GM08714 (cell line): ENCODE results near the gene MYO5B.
"Not testable (repeated sequence)": the region's sequence is repeated elsewhere in the genome, so short reads cannot be mapped to it uniquely, and the experiment has no call there.

Experiments used
- H3K4me3 ChIP-seq: fragments of 200-500 bp; sonication (Bioruptor generic); 2 replicates; pipeline ENCODE4 v1.5.1; 2014; ENCODE audit warnings: mild to moderate bottlenecking, low read length, inconsistent platforms
- ZNF274 ChIP-seq: IDR thresholded peaks from 2 replicates; pipeline ENCODE4 v1.6.1; 2012; ENCODE audit warnings: mild to moderate bottlenecking, low read depth, low read length

MYO5B gene

GRCh38 chr18:49798001-49798400 lies 396.9 kb downstream of the MYO5B start:
- H3K4me3 ChIP-seq = no peak overlapping the region
- TF ChIP-seq ZNF274 = no peak

GRCh38 chr18:49795612-49796552 lies 399.1 kb downstream of the MYO5B start:
- no peak for TF ChIP-seq ZNF274
- no peak overlapping the region for H3K4me3 ChIP-seq

DNA sequence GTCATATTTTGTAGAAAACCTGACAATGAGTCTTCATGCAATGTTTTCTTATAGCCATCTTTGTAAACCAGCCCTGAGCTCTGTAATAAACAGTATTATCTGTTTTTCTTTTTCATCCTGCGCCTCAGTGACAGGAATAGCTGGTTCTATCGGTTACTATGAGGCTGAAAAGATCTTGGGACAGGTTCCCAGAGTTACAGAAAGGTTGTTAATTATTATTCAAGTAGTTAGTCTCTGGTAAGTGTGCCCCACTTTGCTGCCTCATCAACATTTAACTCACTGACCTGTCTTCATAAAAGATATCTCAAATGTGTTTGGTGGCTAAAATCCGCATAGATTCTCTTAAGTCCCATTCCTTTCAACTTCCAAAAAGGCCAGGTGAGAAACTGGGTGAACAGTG lies 400.2 kb downstream of the MYO5B start:
- no peak overlapping the region for H3K4me3 ChIP-seq
- no peak for TF ChIP-seq ZNF274

DNA sequence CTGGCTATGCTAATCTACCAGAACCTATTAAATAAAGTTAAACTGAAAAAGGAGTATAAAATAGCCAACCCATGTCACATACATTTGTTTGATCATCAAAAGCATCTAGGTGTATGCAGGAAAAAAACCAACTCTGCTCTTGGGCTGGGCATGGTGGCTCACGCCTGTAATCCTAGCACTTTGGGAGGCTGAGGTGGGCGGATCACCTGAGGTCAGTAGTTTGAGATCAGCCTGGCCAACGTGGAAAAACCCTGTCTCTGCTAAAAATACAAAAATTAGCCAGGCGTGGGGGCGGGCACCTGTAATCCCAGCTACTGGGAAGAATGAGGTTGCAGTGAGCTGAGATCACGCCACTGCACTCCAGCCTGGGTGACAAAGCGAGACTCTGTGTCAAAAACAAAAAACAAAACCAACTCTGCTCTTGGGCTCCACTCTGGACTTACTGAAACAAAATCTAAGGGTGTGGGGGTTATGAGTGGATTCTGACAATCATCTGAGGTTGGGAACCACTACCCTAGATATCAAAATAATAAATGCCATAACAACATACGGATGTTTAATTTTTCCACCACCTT lies 405.3 kb downstream of the MYO5B start:
- not testable (repeated sequence) for H3K4me3 ChIP-seq

DNA sequence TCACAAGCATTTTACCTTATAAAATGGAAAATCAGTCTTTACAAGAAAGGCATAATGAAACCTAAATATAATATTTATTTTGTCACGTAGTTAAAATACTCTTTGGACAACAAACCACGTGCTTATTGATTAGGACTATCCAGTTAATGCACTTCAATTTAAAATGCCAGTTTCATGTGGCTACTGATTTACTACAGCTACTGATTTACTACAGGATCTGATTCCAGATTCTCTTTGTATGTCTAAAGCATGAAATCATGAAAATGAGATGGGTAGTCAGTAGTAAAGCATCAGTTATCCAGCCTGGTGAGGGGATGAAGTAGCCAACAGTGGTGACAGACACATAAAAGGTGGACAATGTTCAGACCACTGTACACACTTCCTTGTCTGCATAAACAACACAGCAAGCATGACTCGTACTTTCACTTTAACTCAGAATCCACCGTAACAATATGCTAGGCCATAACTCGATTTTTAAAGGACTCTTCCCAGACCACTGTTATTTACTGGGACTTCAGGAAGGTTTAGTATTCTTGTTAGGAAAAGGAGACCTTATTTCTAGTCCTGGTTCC lies 406.5 kb downstream of the MYO5B start:
- TF ChIP-seq ZNF274 = no peak
- H3K4me3 ChIP-seq = peak overlapping the region; percentile 23; the same call in 1 of the 2 replicates

GRCh38 chr18:49786019-49786720 lies 408.8 kb downstream of the MYO5B start:
- H3K4me3 ChIP-seq = no peak overlapping the region
- TF ChIP-seq ZNF274 = no peak

- no peak overlapping the region for H3K4me3 ChIP-seq
- TF ChIP-seq ZNF274 = no peak
Observed at GRCh38 chr18:49784427-49785185, 410.3 kb downstream of the MYO5B start.

DNA sequence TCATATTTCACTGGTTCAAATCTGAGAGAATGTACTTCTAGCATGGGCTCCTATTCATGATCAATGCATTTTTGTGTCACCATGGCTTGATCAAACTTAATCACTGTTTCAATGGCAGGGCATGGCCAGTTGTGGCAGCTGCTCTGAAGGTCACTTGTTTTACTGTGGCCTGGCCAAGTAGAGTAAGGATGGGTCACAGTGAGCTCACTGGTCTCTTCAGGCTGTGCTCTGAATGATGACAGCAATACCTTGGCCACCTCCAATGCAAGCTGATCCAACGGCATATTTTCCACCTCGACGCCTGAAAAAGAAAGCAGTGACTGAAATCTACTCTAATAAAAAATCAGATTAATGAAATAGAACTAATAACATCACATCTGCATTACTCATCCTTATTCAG lies 411.3 kb downstream of the MYO5B start:
- H3K4me3 ChIP-seq = not testable (repeated sequence)

DNA sequence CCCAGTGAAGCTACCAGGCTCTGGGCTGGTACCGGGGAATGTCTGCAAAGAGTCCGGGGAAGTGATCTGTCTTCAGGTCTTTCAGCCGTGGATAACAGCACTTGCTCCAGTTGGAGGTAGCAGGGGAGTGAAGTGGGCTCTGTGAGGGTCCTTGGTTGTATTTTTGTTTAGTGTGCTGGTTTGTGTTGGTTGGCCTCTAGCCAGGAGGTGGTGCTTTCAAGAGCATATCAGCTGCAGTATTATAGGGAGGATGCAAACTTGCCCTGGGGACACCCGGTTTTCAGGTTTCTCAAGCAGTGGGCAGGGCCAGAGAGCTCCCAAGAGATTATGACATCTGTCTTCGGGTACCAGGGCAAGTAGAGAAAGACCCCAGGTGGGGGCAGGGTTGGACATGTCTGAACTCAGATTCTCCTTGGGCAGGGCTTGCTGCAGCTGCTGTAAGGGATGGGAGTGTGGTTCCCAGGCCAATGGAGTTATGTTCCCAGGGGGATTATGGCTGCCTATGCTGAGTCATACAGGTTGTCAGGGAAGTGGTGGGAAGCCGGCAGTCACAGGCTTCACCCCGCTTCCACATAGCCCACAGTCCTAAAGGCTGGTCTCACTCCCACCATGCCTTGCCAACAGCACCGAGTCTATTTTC lies 416.0 kb downstream of the MYO5B start:
- H3K4me3 ChIP-seq = no peak overlapping the region
- no peak for TF ChIP-seq ZNF274
